ENCODE data around the gene ACKR3.

GRCh38 chr2:236593956-236594355 is 24.3 kb downstream of the ACKR3 start:
- TF ChIP-seq, protein P1, sequence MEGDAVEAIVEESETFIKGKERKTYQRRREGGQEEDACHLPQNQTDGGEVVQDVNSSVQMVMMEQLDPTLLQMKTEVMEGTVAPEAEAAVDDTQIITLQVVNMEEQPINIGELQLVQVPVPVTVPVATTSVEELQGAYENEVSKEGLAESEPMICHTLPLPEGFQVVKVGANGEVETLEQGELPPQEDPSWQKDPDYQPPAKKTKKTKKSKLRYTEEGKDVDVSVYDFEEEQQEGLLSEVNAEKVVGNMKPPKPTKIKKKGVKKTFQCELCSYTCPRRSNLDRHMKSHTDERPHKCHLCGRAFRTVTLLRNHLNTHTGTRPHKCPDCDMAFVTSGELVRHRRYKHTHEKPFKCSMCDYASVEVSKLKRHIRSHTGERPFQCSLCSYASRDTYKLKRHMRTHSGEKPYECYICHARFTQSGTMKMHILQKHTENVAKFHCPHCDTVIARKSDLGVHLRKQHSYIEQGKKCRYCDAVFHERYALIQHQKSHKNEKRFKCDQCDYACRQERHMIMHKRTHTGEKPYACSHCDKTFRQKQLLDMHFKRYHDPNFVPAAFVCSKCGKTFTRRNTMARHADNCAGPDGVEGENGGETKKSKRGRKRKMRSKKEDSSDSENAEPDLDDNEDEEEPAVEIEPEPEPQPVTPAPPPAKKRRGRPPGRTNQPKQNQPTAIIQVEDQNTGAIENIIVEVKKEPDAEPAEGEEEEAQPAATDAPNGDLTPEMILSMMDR (conservative IDR thresholded peaks at IDR 0.05; ENCODE audit: low read length) = no peak
- TF ChIP-seq EZH2phosphoT487 (IDR thresholded peaks at IDR 0.05; ENCODE audit: borderline replicate concordance, low read depth, low read length) = no peak
